Measurements from ENCODE around the gene HAS3. TPM values are rescaled to one million over a fixed set of nuclear protein-coding genes. Genes with fewer than 3 reads are reported as not detected.
A peak's percentile ranks its signal among the peaks of the same experiment; 100 is the strongest.
"Not testable (repeated sequence)": the region's sequence is repeated elsewhere in the genome, so short reads cannot be mapped to it uniquely, and the experiment has no call there.

The HAS3 gene
- total RNA-seq, 1 experiment from 2014 or later: 92.5 TPM

- intact Hi-C loops (cut with micrococcal nuclease): no loop called here
- Histone ChIP-seq H3K9me2 (replicated peaks; ENCODE audit: low read length) (no peaks in the 10 kb centered on the region), H3F3A (ENCODE audit: low read length, unreplicated experiment) (no peaks in the 10 kb centered on the region), H3K9ac (ENCODE audit: low read length) (no peak overlapping the region), H3K9me3 (ENCODE audit: low read length) (no peaks in the 10 kb centered on the region), H2AFZ (ENCODE audit: low read length) (no peak overlapping the region), H3K27me3 (ENCODE audit: low read length) (no peaks in the 10 kb centered on the region), H3K4me2 (ENCODE audit: low read length) (no peak overlapping the region), H4K20me1 (ENCODE audit: low read length) (no peaks in the 10 kb centered on the region), H3K36me3 (ENCODE audit: low read depth, low read length) (peaks cover 45% of the 10 kb centered on the region), H3K79me2 (ENCODE audit: low read length) (peaks cover 14% of the 10 kb centered on the region), H3K4me1 (ENCODE audit: insufficient read depth, low read length) (no peaks in the 10 kb centered on the region), H3K27ac (ENCODE audit: low read length) (no peak overlapping the region), H3K4me3 (ENCODE audit: low read length) (no peak overlapping the region)
- no peak for DNase-seq
- ChIA-PET CTCF (no interaction called here), POLR2A (ENCODE audit: unreplicated experiment) (no interaction called here)
- TF ChIP-seq EZH2 (IDR thresholded peaks at IDR 0.05; ENCODE audit: low read length, unreplicated experiment) (no peak), EZH2phosphoT487 (IDR thresholded peaks at IDR 0.05; ENCODE audit: borderline replicate concordance, low read length) (no peak), CTCF (conservative IDR thresholded peaks at IDR 0.05; ENCODE audit: low read depth, low read length) (no peak)
- no peak for ATAC-seq
- BruUV-seq (replicated peaks): no TSS peak
These were observed 36.5 kb downstream of the HAS3 start for GRCh38 chr16:69141936-69142335.

GRCh38 chr16:69143116-69143515 is 37.7 kb downstream of the HAS3 start:
- Histone ChIP-seq H3K27me3 (ENCODE audit: low read length) (no peaks in the 10 kb centered on the region), H3K9ac (ENCODE audit: low read length) (no peak overlapping the region), H3K9me2 (replicated peaks; ENCODE audit: low read length) (no peaks in the 10 kb centered on the region), H3F3A (ENCODE audit: low read length, unreplicated experiment) (no peaks in the 10 kb centered on the region), H3K4me1 (ENCODE audit: insufficient read depth, low read length) (no peaks in the 10 kb centered on the region), H2AFZ (ENCODE audit: low read length) (no peak overlapping the region), H3K4me2 (ENCODE audit: low read length) (no peak overlapping the region), H3K79me2 (ENCODE audit: low read length) (peaks cover 2% of the 10 kb centered on the region), H3K9me3 (ENCODE audit: low read length) (no peaks in the 10 kb centered on the region), H4K20me1 (ENCODE audit: low read length) (no peaks in the 10 kb centered on the region), H3K4me3 (ENCODE audit: low read length) (no peak overlapping the region), H3K36me3 (ENCODE audit: low read depth, low read length) (peaks cover 33% of the 10 kb centered on the region; the same call in 1 of the 2 replicates), H3K27ac (ENCODE audit: low read length) (no peak overlapping the region)
- peak; percentile 38; the same call in 1 of the 2 replicates for ATAC-seq
- TF ChIP-seq EZH2 (IDR thresholded peaks at IDR 0.05; ENCODE audit: low read length, unreplicated experiment) (no peak), EZH2phosphoT487 (IDR thresholded peaks at IDR 0.05; ENCODE audit: borderline replicate concordance, low read length) (no peak), CTCF (conservative IDR thresholded peaks at IDR 0.05; ENCODE audit: low read depth, low read length) (peak; percentile 22; the same call in 1 of the 2 replicates)
- intact Hi-C loops (cut with micrococcal nuclease): no loop called here
- POLR2A ChIA-PET (ENCODE audit: unreplicated experiment): no interaction called here
- no peak for DNase-seq
- CTCF ChIA-PET: no interaction called here
- BruUV-seq (replicated peaks): no TSS peak

GRCh38 chr16:69145658-69146057 is 40.2 kb downstream of the HAS3 start:
- Histone ChIP-seq H3F3A (ENCODE audit: low read length, unreplicated experiment) (no peaks in the 10 kb centered on the region), H3K79me2 (ENCODE audit: low read length) (no peaks in the 10 kb centered on the region), H3K9ac (ENCODE audit: low read length) (no peak overlapping the region), H3K4me1 (ENCODE audit: insufficient read depth, low read length) (no peaks in the 10 kb centered on the region), H3K27ac (ENCODE audit: low read length) (no peak overlapping the region), H4K20me1 (ENCODE audit: low read length) (no peaks in the 10 kb centered on the region), H3K36me3 (ENCODE audit: low read depth, low read length) (peaks cover 26% of the 10 kb centered on the region), H3K4me3 (ENCODE audit: low read length) (no peak overlapping the region), H3K9me2 (replicated peaks; ENCODE audit: low read length) (no peaks in the 10 kb centered on the region), H3K27me3 (ENCODE audit: low read length) (no peaks in the 10 kb centered on the region), H2AFZ (ENCODE audit: low read length) (no peak overlapping the region), H3K4me2 (ENCODE audit: low read length) (no peak overlapping the region), H3K9me3 (ENCODE audit: low read length) (no peaks in the 10 kb centered on the region)
- BruUV-seq (replicated peaks): no TSS peak
- ATAC-seq: no peak
- intact Hi-C loops (cut with micrococcal nuclease): no loop called here
- no peak for TF ChIP-seq CTCF (conservative IDR thresholded peaks at IDR 0.05; ENCODE audit: low read depth, low read length)
- no peak for TF ChIP-seq EZH2phosphoT487 (IDR thresholded peaks at IDR 0.05; ENCODE audit: borderline replicate concordance, low read length)
- no peak for TF ChIP-seq EZH2 (IDR thresholded peaks at IDR 0.05; ENCODE audit: low read length, unreplicated experiment)
- ChIA-PET POLR2A (ENCODE audit: unreplicated experiment) (no interaction called here), CTCF (no interaction called here)
- DNase-seq: no peak

- H3K4me2 ChIP-seq (ENCODE audit: low read length); H3K4me1 ChIP-seq (ENCODE audit: insufficient read depth, low read length); POLR2A ChIA-PET (ENCODE audit: unreplicated experiment); H3K9ac ChIP-seq (ENCODE audit: low read length); H3F3A ChIP-seq (ENCODE audit: low read length, unreplicated experiment); H3K4me3 ChIP-seq (ENCODE audit: low read length); BruUV-seq (replicated peaks); H3K27me3 ChIP-seq (ENCODE audit: low read length); H3K9me3 ChIP-seq (ENCODE audit: low read length); H3K79me2 ChIP-seq (ENCODE audit: low read length); ATAC-seq; DNase-seq; H4K20me1 ChIP-seq (ENCODE audit: low read length); H2AFZ ChIP-seq (ENCODE audit: low read length); H3K27ac ChIP-seq (ENCODE audit: low read length); H3K9me2 ChIP-seq (replicated peaks; ENCODE audit: low read length): not testable (repeated sequence)
- intact Hi-C loops (cut with micrococcal nuclease): loop anchor here (1.0 kb wide), 1 partner anchor 138 kb away; no protein-coding TSS in a partner anchor
- H3K36me3 ChIP-seq (ENCODE audit: low read depth, low read length): peaks cover 34% of the 10 kb centered on the region
- CTCF ChIA-PET: interaction anchor here (0.9 kb wide), 1 partner anchor 68 kb away, joined by 6 read pairs; no protein-coding TSS in a partner anchor
These were observed 44.2 kb downstream of the HAS3 start for GRCh38 chr16:69149621-69150020.

Measured in PC-3 (cell line).